Suprapubic skin (tissue), 4 donors: ENCODE measurements around the gene AMIGO3. TPM values are rescaled to one million over a fixed set of nuclear protein-coding genes. Genes with fewer than 3 reads are reported as not detected.

Source experiments
- DNase-seq, 2 donors: peaks; one replicate each; pipeline ENCODE4 v3.0.0-alpha.2; 2019; ENCODE audit warnings: low spot score in 2 of 2
- H3K27ac ChIP-seq: fragments of 200-600 bp; sonication (generic); one replicate; pipeline ENCODE4 v1.5.1; 2019
- H3K27me3 ChIP-seq: fragments of 200-600 bp; sonication (generic); one replicate; pipeline ENCODE4 v1.5.1; 2019
- H3K36me3 ChIP-seq: fragments of 200-600 bp; sonication (generic); one replicate; pipeline ENCODE4 v1.5.1; 2019
- H3K4me1 ChIP-seq: fragments of 200-600 bp; sonication (generic); one replicate; pipeline ENCODE4 v1.5.1; 2019
- H3K4me3 ChIP-seq: fragments of 200-600 bp; sonication (generic); one replicate; pipeline ENCODE4 v1.5.1; 2019; ENCODE audit warnings: mild to moderate bottlenecking
- H3K9me3 ChIP-seq: fragments of 200-600 bp; sonication (generic); one replicate; pipeline ENCODE4 v1.5.1; 2019
- EP300 ChIP-seq: sonication (generic); formaldehyde crosslinking; IDR thresholded peaks from one replicate; pipeline ENCODE4 v1.6.1; 2017; ENCODE audit warnings: antibody characterized with exemption
- POLR2A ChIP-seq, 2 donors: fragments of 450-650 bp; IDR thresholded peaks; one replicate each; pipeline ENCODE4 v1.6.1; 2017; ENCODE audit warnings: antibody characterized with exemption in 2 of 2, mild to moderate bottlenecking in 2 of 2, moderate library complexity in 2 of 2
- POLR2AphosphoS5 ChIP-seq, 3 donors: sonication (generic); formaldehyde crosslinking; IDR thresholded peaks; one replicate each; pipeline ENCODE4 v1.6.1; 2017; ENCODE audit warnings: antibody characterized with exemption in 3 of 3
- WGBS: methylation state at CpG from one replicate; pipeline ENCODE4 v1.1.5; 2018; 5-methylcytosine and 5-hydroxymethylcytosine counted together
- total RNA-seq, 4 donors: library from RNA; depleted of rRNA; stranded (reverse); fragments of >200 nt; gene quantifications; one replicate each; pipeline ENCODE4 v1.1.0, GENCODE V29; 2016
- TF ChIP-seq, protein P1 (sequence below), 2 donors: fragments of 200-600 bp in 1 of 2; fragments of 450-650 bp in 1 of 2; sonication (generic) in 1 of 2; IDR thresholded peaks; one replicate each; pipeline ENCODE4 v1.5.1; 2016 to 2019; ENCODE audit warnings: antibody characterized with exemption in 2 of 2, mild to moderate bottlenecking in 1 of 2, moderate library complexity in 1 of 2

The AMIGO3 gene
- total RNA-seq, 4 donors from 2014 or later, result 1.6 to 3.8 (median 2.5) TPM

DNA sequence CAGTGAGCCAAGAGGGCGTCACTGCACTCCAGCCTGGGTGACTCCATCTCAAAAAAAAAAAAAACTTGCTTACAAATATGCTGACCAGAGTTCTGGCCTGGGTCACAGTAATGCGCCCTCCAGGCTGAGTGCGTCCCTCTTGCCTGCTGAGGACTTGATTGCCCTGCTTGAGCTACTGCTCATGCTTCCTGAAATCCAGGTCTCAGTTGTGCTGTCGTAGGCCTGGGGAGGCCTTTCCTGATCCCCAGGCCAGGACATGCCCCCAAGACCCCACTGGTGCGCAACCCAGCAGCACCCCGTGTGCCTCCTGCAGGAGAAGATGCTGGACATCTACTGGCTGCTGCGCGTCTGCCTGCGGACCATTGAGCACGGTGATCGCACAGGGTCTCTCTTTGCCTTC is 7.3 kb downstream of the AMIGO3 start:
- Histone ChIP-seq H3K4me1 (no peaks in the 10 kb centered on the region), H3K27ac (no peak overlapping the region), H3K36me3 (peaks cover 20% of the 10 kb centered on the region), H3K27me3 (no peaks in the 10 kb centered on the region), H3K4me3 (no peak overlapping the region), H3K9me3 (no peaks in the 10 kb centered on the region)
- WGBS, result 93% methylated on average over 11 of the region's 11 CpGs
- TF ChIP-seq POLR2AphosphoS5 (IDR thresholded peaks at IDR 0.05), result no peak
- TF ChIP-seq EP300, result no peak
- TF ChIP-seq, protein P1, sequence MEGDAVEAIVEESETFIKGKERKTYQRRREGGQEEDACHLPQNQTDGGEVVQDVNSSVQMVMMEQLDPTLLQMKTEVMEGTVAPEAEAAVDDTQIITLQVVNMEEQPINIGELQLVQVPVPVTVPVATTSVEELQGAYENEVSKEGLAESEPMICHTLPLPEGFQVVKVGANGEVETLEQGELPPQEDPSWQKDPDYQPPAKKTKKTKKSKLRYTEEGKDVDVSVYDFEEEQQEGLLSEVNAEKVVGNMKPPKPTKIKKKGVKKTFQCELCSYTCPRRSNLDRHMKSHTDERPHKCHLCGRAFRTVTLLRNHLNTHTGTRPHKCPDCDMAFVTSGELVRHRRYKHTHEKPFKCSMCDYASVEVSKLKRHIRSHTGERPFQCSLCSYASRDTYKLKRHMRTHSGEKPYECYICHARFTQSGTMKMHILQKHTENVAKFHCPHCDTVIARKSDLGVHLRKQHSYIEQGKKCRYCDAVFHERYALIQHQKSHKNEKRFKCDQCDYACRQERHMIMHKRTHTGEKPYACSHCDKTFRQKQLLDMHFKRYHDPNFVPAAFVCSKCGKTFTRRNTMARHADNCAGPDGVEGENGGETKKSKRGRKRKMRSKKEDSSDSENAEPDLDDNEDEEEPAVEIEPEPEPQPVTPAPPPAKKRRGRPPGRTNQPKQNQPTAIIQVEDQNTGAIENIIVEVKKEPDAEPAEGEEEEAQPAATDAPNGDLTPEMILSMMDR (IDR thresholded peaks at IDR 0.05), result no peak
- no peak for TF ChIP-seq POLR2A (IDR thresholded peaks at IDR 0.05)
- DNase-seq, result peak in 1 of 2 donors; percentile 26

DNA sequence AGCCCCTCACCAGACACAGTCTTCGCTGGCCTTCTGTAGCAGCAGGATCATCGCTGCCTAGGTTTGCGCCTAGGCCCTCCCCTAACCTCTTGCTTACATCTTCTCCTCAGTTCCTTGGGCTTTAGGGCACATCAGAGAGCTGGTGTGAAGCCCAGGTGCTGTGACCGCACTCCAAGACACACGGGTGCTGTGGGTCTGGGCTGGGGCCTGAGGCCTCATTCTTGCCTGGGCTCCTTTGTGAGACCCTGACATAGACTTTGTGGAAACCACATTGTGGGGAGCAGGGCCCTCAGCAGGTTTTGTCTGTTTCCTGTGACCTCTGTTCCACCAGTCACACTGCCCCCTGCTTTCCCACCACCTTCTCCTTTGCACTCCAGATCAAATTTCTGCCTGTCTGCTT is 8.0 kb downstream of the AMIGO3 start:
- Histone ChIP-seq H3K4me1 (no peaks in the 10 kb centered on the region), H3K4me3 (no peak overlapping the region), H3K9me3 (no peaks in the 10 kb centered on the region), H3K36me3 (peaks cover 26% of the 10 kb centered on the region), H3K27ac (no peak overlapping the region), H3K27me3 (no peaks in the 10 kb centered on the region)
- 91% methylated on average over 5 of the region's 5 CpGs for WGBS
- TF ChIP-seq, protein P1 (IDR thresholded peaks at IDR 0.05), result no peak
- TF ChIP-seq POLR2A (IDR thresholded peaks at IDR 0.05), result no peak
- TF ChIP-seq POLR2AphosphoS5 (IDR thresholded peaks at IDR 0.05), result no peak
- TF ChIP-seq EP300, result no peak
- peak in 1 of 2 donors; percentile 25 for DNase-seq

DNA sequence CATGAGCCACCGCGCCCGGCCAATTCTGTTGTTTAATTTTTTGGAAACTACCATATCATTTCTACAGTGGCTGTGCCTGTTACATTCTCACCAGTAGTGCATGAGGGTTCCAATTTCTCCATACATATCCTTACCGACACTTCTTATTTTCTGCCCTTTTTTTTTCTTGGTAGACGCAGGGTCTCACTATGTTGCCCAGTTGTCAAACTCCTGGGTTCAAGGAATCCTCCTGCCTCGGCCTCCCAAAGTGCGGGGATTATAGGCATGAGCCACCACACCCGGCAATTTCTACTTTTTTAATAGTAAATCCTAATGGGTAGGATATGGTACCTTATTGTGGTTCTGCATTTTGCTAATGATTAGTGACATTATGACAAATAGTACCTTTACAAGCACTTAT is 9.6 kb downstream of the AMIGO3 start:
- Histone ChIP-seq H3K27me3 (no peaks in the 10 kb centered on the region), H3K36me3 (peaks cover 35% of the 10 kb centered on the region), H3K4me3 (no peak overlapping the region), H3K27ac (no peak overlapping the region), H3K9me3 (no peaks in the 10 kb centered on the region), H3K4me1 (no peaks in the 10 kb centered on the region)
- TF ChIP-seq EP300 (no peak), POLR2AphosphoS5 (IDR thresholded peaks at IDR 0.05) (no peak), POLR2A (IDR thresholded peaks at IDR 0.05) (no peak)
- TF ChIP-seq, protein P1 (IDR thresholded peaks at IDR 0.05), result no peak
- over 99% methylated on average over 8 of the region's 8 CpGs for WGBS
- DNase-seq, result no peak

DNA sequence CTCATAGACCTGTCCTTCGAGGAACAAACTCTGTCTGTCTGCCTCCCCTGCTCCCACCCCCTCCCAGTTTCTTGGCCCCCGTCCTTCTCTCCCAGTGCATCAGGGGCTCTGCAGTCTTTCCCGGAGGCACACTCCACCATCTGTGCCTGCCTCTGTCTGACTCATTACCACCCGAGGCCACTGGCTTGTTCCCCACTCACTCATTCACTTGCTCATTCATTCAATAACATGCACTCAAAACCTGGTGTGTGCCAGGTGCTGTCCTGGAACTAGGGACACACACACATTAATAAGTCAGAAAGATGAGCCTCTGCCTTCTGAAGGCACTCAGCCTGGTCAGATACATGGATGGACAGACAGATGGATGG is 12.4 kb downstream of the AMIGO3 start:
- 34% methylated on average over 4 of the region's 4 CpGs for WGBS
- Histone ChIP-seq H3K9me3 (no peaks in the 10 kb centered on the region), H3K27me3 (no peaks in the 10 kb centered on the region), H3K36me3 (peaks cover 39% of the 10 kb centered on the region), H3K27ac (no peak overlapping the region), H3K4me3 (no peak overlapping the region), H3K4me1 (peaks cover 2% of the 10 kb centered on the region)
- DNase-seq, result no peak
- TF ChIP-seq POLR2A (IDR thresholded peaks at IDR 0.05) (no peak), POLR2AphosphoS5 (IDR thresholded peaks at IDR 0.05) (no peak), EP300 (no peak)
- TF ChIP-seq, protein P1 (IDR thresholded peaks at IDR 0.05), result no peak

DNA sequence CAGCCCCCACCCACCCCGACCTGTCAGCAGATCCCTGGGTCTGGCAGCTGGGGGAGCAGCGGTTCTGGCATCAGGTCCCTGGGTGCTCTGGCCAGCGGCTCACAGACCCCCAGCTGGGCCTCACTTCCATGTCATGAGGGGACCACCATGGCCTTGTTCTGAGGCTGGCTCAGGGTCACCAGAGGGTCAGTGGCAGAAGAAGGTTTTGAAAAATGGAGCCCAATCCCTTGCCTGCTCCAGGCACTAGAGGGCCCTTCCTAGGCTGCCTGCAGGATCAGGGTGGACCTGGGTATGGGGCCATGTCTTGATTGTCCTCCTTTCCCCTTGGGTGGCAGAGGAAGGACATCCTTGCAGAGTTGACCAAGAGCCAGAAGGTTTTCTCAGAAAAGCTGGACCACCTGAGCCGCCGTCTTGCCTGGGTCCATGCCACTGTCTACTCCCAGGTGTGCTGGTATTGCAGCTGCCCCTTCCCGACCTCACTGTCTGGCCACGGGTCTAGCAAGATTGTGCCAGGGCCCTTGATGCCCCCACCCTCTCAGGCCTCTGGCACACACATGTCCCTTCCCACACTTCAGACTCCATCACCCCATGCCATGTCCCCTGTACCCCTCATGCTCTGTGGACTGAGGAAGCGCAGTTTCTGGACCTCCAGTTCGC is 12.9 kb downstream of the AMIGO3 start:
- no peaks in the 10 kb centered on the region for H3K9me3 ChIP-seq
- H3K27ac ChIP-seq, result no peak overlapping the region
- 93% methylated on average over 6 of the region's 9 CpGs for WGBS
- peaks cover 44% of the 10 kb centered on the region for H3K36me3 ChIP-seq
- no peak for TF ChIP-seq EP300
- H3K4me3 ChIP-seq, result no peak overlapping the region
- DNase-seq, result no peak
- no peaks in the 10 kb centered on the region for H3K27me3 ChIP-seq
- peaks cover 2% of the 10 kb centered on the region for H3K4me1 ChIP-seq
